ENCODE results near the gene ARHGAP27. TPM values are rescaled to one million over a fixed set of nuclear protein-coding genes. Genes with fewer than 3 reads are reported as not detected.
A peak's percentile ranks its signal among the peaks of the same experiment; 100 is the strongest.

Gene ARHGAP27
- total RNA-seq, 4 donors from 2014 or later, result 11.2 to 15.0 (median 12.9) TPM

GRCh38 chr17:45430738-45431530, 1.7 kb downstream of the ARHGAP27 start:
- peak overlapping the region in 2 of 4 donors; percentile 72 to 77 for H3K27ac ChIP-seq (replicated peaks in 1 of 4)
- 23% methylated on average over 17 of the region's 47 CpGs for WGBS
- peak overlapping the region; percentile 47 to 66 (median 56) for H3K4me3 ChIP-seq
- intact Hi-C loops (cut with DNase I), result no loop called here
- peaks cover 4 to 71% (median 27%) of the 10 kb centered on the region in 4 donors for H3K27me3 ChIP-seq
- H3K4me1 ChIP-seq, result peaks cover 46 to 61% (median 58%) of the 10 kb centered on the region in 4 donors
- TF ChIP-seq POLR2A (IDR thresholded peaks at IDR 0.05; ENCODE audit: low read depth), result no peak
- DNase-seq (ENCODE audit: extremely low spot score), result no peak
- no peaks in the 10 kb centered on the region for H3K9me3 ChIP-seq
- peaks cover 0 to 24% (median 14%) of the 10 kb centered on the region in 4 donors for H3K36me3 ChIP-seq

- no peaks in the 10 kb centered on the region for H3K9me3 ChIP-seq
- no peak for TF ChIP-seq CTCF (IDR thresholded peaks at IDR 0.05)
- no peak for TF ChIP-seq POLR2AphosphoS5 (IDR thresholded peaks at IDR 0.05)
- no peak overlapping the region for H3K27ac ChIP-seq (replicated peaks in 1 of 4)
- DNase-seq (ENCODE audit: extremely low spot score), result no peak
- intact Hi-C loops (cut with DNase I), result no loop called here
- WGBS, result 53% methylated on average over 35 of the region's 68 CpGs
- H3K36me3 ChIP-seq, result peaks cover 0 to 16% (median 8%) of the 10 kb centered on the region in 4 donors
- H3K4me3 ChIP-seq, result peak overlapping the region; percentile 47 to 66 (median 56)
- H3K27me3 ChIP-seq, result peaks cover 4 to 71% (median 27%) of the 10 kb centered on the region in 4 donors
- H3K4me1 ChIP-seq, result peaks cover 54 to 61% (median 60%) of the 10 kb centered on the region in 4 donors
Measured at GRCh38 chr17:45430006-45430737, 2.5 kb downstream of the ARHGAP27 start.

- Histone ChIP-seq H3K27ac (replicated peaks in 1 of 4) (no peak overlapping the region), H3K27me3 (peaks cover 4 to 71% (median 27%) of the 10 kb centered on the region in 4 donors), H3K4me3 (no peak overlapping the region), H3K36me3 (peaks cover 0 to 14% (median 4%) of the 10 kb centered on the region in 4 donors), H3K9me3 (no peaks in the 10 kb centered on the region), H3K4me1 (peaks cover 55 to 61% (median 60%) of the 10 kb centered on the region in 4 donors)
- no peak for DNase-seq (ENCODE audit: extremely low spot score)
- TF ChIP-seq POLR2A (IDR thresholded peaks at IDR 0.05; ENCODE audit: low read depth), result no peak
- TF ChIP-seq EP300 (IDR thresholded peaks at IDR 0.05), result no peak
- no peak for TF ChIP-seq CTCF (IDR thresholded peaks at IDR 0.05)
- no peak for TF ChIP-seq POLR2AphosphoS5 (IDR thresholded peaks at IDR 0.05)
- WGBS, result 49% methylated on average over 10 of the region's 82 CpGs
- intact Hi-C loops (cut with DNase I), result no loop called here
Measured at GRCh38 chr17:45429339-45430005, 3.2 kb downstream of the ARHGAP27 start.

GRCh38 chr17:45428931-45429338, 3.7 kb downstream of the ARHGAP27 start:
- 27% methylated on average over 15 of the region's 15 CpGs for WGBS
- Histone ChIP-seq H3K36me3 (peaks cover 0 to 14% (median 2%) of the 10 kb centered on the region in 4 donors), H3K27ac (replicated peaks in 1 of 4) (no peak overlapping the region), H3K9me3 (no peaks in the 10 kb centered on the region), H3K27me3 (peaks cover 4 to 71% (median 27%) of the 10 kb centered on the region in 4 donors), H3K4me3 (no peak overlapping the region), H3K4me1 (peaks cover 55 to 61% (median 60%) of the 10 kb centered on the region in 4 donors)
- intact Hi-C loops (cut with DNase I), result no loop called here
- no peak for DNase-seq (ENCODE audit: extremely low spot score)
- TF ChIP-seq CTCF (IDR thresholded peaks at IDR 0.05), result no peak

Data from esophagus muscularis mucosa (tissue), 4 donors.